Measurements from ENCODE around the gene CD8B2. TPM values are rescaled to one million over a fixed set of nuclear protein-coding genes. Genes with fewer than 3 reads are reported as not detected.
"Not testable (repeated sequence)": the region's sequence is repeated elsewhere in the genome, so short reads cannot be mapped to it uniquely, and the experiment has no call there.

Gene CD8B2
- total RNA-seq, 1 experiment from 2014 or later, result not detected

DNA sequence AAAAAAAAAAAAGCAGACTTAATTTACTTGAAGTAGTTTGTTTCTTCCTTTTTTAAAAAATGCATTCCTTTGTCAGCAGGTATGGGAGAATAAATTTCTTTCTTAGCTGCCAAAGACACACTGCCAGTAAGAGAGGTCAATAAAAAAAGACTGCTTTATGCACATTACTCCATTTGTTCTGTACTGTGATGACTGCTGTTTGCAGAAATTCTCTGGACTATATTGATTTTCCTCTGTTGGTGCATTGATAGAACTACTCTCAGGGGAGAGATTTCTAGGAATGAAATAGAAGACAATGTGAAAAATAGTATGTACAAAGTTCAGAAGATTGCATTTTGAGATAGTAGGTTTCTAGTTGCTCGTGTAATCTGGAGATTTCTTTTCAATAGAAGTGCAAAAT is 7.6 kb upstream of the CD8B2 start:
- H2BK120ac ChIP-seq (ENCODE audit: low read depth, low read length, poor library complexity, severe bottlenecking); H2BK20ac ChIP-seq (ENCODE audit: low read depth, low read length, poor library complexity, severe bottlenecking); H4K5ac ChIP-seq (ENCODE audit: insufficient read length, low read depth, low read length); H3K23me2 ChIP-seq (ENCODE audit: insufficient read length, low read depth, low read length, poor library complexity, severe bottlenecking); H3K27me3 Mint-ChIP-seq (ENCODE audit: low read depth); H3K4ac ChIP-seq (ENCODE audit: low read depth, low read length); H3K9me3 Mint-ChIP-seq; H2BK15ac ChIP-seq (ENCODE audit: low read depth, low read length); H3K56ac ChIP-seq (ENCODE audit: insufficient read length, low read depth, low read length); H3T11ph ChIP-seq (ENCODE audit: low read length); H3K9ac ChIP-seq (ENCODE audit: extremely low read depth, insufficient read length, low read length); H3K4me3 Mint-ChIP-seq; H4K8ac ChIP-seq (replicated peaks; ENCODE audit: insufficient read length, low read depth, low read length); H3K4me2 ChIP-seq (ENCODE audit: insufficient read depth, insufficient read length, low read length); H3K23ac ChIP-seq (ENCODE audit: insufficient read length, low read depth, low read length); H3K27me3 ChIP-seq (ENCODE audit: insufficient read depth, low read length); H3K4me1 ChIP-seq (ENCODE audit: insufficient read depth, low read length); H3K18ac ChIP-seq (ENCODE audit: insufficient read length, low read depth, low read length); H3K27ac Mint-ChIP-seq; H2AFZ ChIP-seq (ENCODE audit: low read length); H4K91ac ChIP-seq (ENCODE audit: insufficient read length, low read depth, low read length); H3K36me3 Mint-ChIP-seq (ENCODE audit: insufficient read depth in 1 of 3, low read depth in 3 of 3); H2AK5ac ChIP-seq (ENCODE audit: insufficient read length, low read length); H2BK12ac ChIP-seq (ENCODE audit: insufficient read length, low read depth, low read length); H3K4me1 Mint-ChIP-seq; H3K79me2 ChIP-seq (ENCODE audit: insufficient read depth, low read length); H3K27ac ChIP-seq (ENCODE audit: insufficient read length, low read depth, low read length); H3K79me1 ChIP-seq (ENCODE audit: insufficient read depth, low read depth, low read length, poor library complexity, severe bottlenecking); H4K20me1 ChIP-seq (ENCODE audit: control insufficient read depth, insufficient read depth, insufficient read length); H2BK5ac ChIP-seq (ENCODE audit: insufficient read length, low read length); H3K14ac ChIP-seq (ENCODE audit: insufficient read depth, low read length); DNase-seq; H3K9me3 ChIP-seq (ENCODE audit: control insufficient read depth, low read depth, low read length): not testable (repeated sequence)
- no CpG with 5 or more reads among the region's 1 CpG for WGBS (ENCODE audit: extremely low coverage, insufficient read length, low lambda C conversion rate)

- not testable (repeated sequence) for H3K4me2 ChIP-seq (ENCODE audit: insufficient read depth, insufficient read length, low read length); H3K23ac ChIP-seq (ENCODE audit: insufficient read length, low read depth, low read length); H2AK5ac ChIP-seq (ENCODE audit: insufficient read length, low read length); H3K4me1 ChIP-seq (ENCODE audit: insufficient read depth, low read length); H3K79me1 ChIP-seq (ENCODE audit: insufficient read depth, low read depth, low read length, poor library complexity, severe bottlenecking); H3K27me3 ChIP-seq (ENCODE audit: insufficient read depth, low read length); H2BK120ac ChIP-seq (ENCODE audit: low read depth, low read length, poor library complexity, severe bottlenecking); H3K4ac ChIP-seq (ENCODE audit: low read depth, low read length); H3K27ac ChIP-seq (ENCODE audit: insufficient read length, low read depth, low read length); H4K91ac ChIP-seq (ENCODE audit: insufficient read length, low read depth, low read length); H2AFZ ChIP-seq (ENCODE audit: low read length); H3K56ac ChIP-seq (ENCODE audit: insufficient read length, low read depth, low read length); H3K79me2 ChIP-seq (ENCODE audit: insufficient read depth, low read length); H3K9me3 ChIP-seq (ENCODE audit: control insufficient read depth, low read depth, low read length); H4K8ac ChIP-seq (replicated peaks; ENCODE audit: insufficient read length, low read depth, low read length); H3K9me3 Mint-ChIP-seq; H3K27ac Mint-ChIP-seq; H3K36me3 Mint-ChIP-seq (ENCODE audit: insufficient read depth in 1 of 3, low read depth in 3 of 3); H2BK12ac ChIP-seq (ENCODE audit: insufficient read length, low read depth, low read length); H3K9ac ChIP-seq (ENCODE audit: extremely low read depth, insufficient read length, low read length); H2BK15ac ChIP-seq (ENCODE audit: low read depth, low read length); H3K18ac ChIP-seq (ENCODE audit: insufficient read length, low read depth, low read length); H4K5ac ChIP-seq (ENCODE audit: insufficient read length, low read depth, low read length); H3T11ph ChIP-seq (ENCODE audit: low read length); H2BK5ac ChIP-seq (ENCODE audit: insufficient read length, low read length); H3K14ac ChIP-seq (ENCODE audit: insufficient read depth, low read length); H4K20me1 ChIP-seq (ENCODE audit: control insufficient read depth, insufficient read depth, insufficient read length); H3K4me1 Mint-ChIP-seq; H2BK20ac ChIP-seq (ENCODE audit: low read depth, low read length, poor library complexity, severe bottlenecking); H3K23me2 ChIP-seq (ENCODE audit: insufficient read length, low read depth, low read length, poor library complexity, severe bottlenecking)
- peak; percentile 56 for DNase-seq
- Mint-ChIP-seq H3K4me3 (peak overlapping the region; percentile 25 to 63; a peak in 4 of 5 replicates), H3K27me3 (ENCODE audit: low read depth) (peaks cover 29% of the 10 kb centered on the region)
- WGBS (ENCODE audit: extremely low coverage, insufficient read length, low lambda C conversion rate), result no CpG with 5 or more reads among the region's 44 CpGs
Observed at GRCh38 chr2:106487386-106488191, 425 bp downstream of the CD8B2 start.
